T-helper 2 cell treated with Interferon-gamma antibody and Interleukin-4, amounts not matched to agents 5 μg/mL and 100 μg/mL, for 36 hours (primary cell): ENCODE data around the gene LHX3.

Experiments used
- DNase-seq: peaks from one replicate; pipeline ENCODE4 v3.0.0; 2021; ENCODE audit warnings: low spot score
- H3K27ac Mint-ChIP-seq: one replicate; pipeline ENCODE4 v1.8.0; 2021; ENCODE audit warnings: mild to moderate bottlenecking, mixed read lengths
- H3K27me3 Mint-ChIP-seq: one replicate; pipeline ENCODE4 v1.8.0; 2021; ENCODE audit warnings: low read depth, mixed read lengths
- H3K36me3 Mint-ChIP-seq: one replicate; pipeline ENCODE4 v1.8.0; 2021; ENCODE audit warnings: low read depth, mixed read lengths
- H3K4me1 Mint-ChIP-seq: one replicate; pipeline ENCODE4 v1.8.0; 2021; ENCODE audit warnings: low read depth, mixed read lengths
- H3K4me3 Mint-ChIP-seq: one replicate; pipeline ENCODE4 v1.8.0; 2022; ENCODE audit warnings: mild to moderate bottlenecking, moderate library complexity, mixed read lengths
- H3K9me3 Mint-ChIP-seq: one replicate; pipeline ENCODE4 v1.8.0; 2021; ENCODE audit warnings: mixed read lengths

Gene LHX3

DNA sequence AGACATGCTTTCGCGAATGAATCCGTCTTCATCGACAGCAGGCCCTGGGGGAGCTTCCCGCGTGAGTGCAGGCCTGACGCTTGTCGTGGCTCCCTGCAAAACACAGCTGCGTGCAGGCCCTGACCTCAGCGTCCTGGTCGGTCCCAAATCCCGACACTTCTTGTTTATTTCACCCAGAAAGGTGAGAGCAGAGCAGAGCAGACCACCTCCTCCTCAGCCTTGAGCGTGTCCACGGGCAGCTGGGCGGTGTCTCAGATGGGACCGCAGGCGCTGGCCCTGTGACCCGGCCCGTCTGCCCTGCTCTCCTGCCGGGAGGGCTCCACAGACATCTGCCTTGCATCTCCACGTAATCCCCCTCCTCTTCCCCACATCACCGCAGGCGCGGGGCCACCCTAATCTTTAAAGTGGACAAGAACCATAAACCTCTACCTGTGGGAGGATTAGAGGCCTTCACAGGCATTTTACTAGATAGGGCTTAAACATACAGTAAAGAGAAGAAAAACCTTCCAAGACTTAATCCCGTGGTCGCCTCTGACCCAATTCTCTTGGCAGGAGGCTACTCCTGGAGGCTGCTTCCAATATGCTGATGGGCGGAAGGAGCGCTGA lies 7.5 kb upstream of the LHX3 start:
- Mint-ChIP-seq H3K27ac (no peak overlapping the region), H3K4me3 (no peak overlapping the region)

DNA sequence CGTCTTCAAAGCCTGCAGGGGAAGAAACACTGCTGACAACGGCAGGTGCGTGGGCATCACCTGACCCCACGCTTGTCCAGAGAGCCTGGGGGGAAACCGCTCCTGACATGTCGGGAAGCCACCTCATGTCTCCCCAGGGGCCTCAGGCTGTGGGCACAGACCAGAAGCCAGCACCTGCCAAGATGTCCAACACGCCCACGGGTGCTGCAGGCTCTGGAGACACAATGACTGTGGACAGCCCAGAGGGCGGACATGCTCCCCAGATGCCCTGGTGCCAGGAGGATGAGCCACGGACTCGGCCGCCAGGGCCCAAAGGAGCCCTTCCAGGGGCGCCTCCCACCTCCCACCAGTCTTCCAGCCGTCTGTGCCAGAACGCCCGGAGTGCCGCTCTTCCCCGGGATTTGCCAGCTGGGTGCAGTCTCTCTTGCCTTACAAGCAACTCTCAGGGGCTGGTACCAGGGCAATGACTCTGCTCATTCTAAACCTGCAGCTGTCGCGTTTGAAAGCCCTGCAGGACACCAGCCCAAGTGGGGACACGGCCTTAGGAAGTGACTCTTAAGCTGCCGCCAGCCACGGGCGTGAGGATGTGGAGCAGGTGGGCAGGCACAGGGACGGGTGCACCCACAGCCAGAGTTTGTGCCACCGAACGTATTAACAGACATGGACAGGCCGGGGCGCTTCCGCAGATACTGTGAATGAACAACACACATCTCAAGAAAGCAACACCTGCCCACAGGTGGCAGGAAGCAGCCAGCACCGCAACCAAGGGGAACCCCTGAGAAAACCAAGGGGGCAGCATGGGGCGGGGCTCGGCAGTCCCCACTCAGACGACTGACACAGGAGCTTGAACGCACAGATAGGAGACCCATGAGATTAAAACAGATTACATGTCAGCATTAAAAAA lies 6.8 kb upstream of the LHX3 start:
- DNase-seq: no peak
- Mint-ChIP-seq H3K4me3 (no peak overlapping the region), H3K4me1 (no peaks in the 10 kb centered on the region), H3K36me3 (peaks cover 36% of the 10 kb centered on the region), H3K27ac (no peak overlapping the region), H3K9me3 (peaks cover 4% of the 10 kb centered on the region), H3K27me3 (no peaks in the 10 kb centered on the region)

More for the DNA sequence above, 7.5 kb upstream of the LHX3 start:
- H3K36me3 Mint-ChIP-seq: peaks cover 34% of the 10 kb centered on the region
- no peaks in the 10 kb centered on the region for H3K27me3 Mint-ChIP-seq
- no peaks in the 10 kb centered on the region for H3K4me1 Mint-ChIP-seq
- DNase-seq: no peak
- peaks cover 4% of the 10 kb centered on the region for H3K9me3 Mint-ChIP-seq

DNA sequence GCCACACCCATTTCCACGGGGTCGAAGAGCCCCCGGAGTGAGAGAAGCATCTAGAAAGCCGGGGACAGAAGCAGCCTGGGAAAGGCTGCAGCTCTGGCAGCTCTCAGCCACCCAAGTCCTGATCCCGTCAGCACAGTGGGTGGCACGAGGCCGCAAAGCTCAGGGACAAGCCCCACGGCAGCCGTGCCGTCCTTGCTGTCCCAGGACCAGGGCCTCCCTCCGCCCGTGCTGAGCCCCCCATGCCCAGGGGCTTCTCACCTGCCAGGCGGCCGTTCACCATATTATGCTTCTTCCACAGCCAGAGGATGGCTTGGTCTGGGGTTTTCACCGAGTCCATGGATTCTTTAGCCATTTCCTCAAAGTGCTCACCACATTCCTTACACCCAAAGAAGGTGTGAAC lies 6.1 kb upstream of the LHX3 start:
- peaks cover 35% of the 10 kb centered on the region for H3K36me3 Mint-ChIP-seq
- peaks cover 2% of the 10 kb centered on the region for H3K27me3 Mint-ChIP-seq

DNA sequence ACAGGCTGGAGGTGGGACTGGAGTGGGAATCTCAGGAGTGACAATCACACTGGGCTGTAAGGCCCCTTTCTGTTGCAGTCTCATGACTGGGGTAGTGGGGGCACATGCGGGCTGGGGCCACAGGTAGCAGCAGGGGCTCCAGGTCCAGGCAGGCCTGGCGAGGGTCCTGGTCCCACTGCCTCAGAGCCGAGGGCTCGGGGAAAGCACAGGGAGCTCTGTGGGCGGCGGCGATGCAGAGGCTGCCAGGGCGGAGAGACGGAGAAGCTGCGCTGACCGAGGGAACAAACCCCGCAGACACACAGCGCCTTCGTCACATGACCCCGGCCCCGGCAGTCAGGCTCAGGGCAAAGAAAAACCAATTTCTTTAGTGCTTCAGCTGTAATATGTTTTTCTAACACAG lies 5.3 kb upstream of the LHX3 start:
- DNase-seq: no peak
- H3K27ac Mint-ChIP-seq: no peak overlapping the region
- peaks cover 2% of the 10 kb centered on the region for H3K27me3 Mint-ChIP-seq
- H3K4me3 Mint-ChIP-seq: no peak overlapping the region
- peaks cover 27% of the 10 kb centered on the region for H3K36me3 Mint-ChIP-seq
- H3K4me1 Mint-ChIP-seq: no peaks in the 10 kb centered on the region
- peaks cover 4% of the 10 kb centered on the region for H3K9me3 Mint-ChIP-seq

More for the DNA sequence above, 6.1 kb upstream of the LHX3 start:
- H3K9me3 Mint-ChIP-seq: peaks cover 4% of the 10 kb centered on the region
- H3K27ac Mint-ChIP-seq: no peak overlapping the region
- no peak overlapping the region for H3K4me3 Mint-ChIP-seq
- H3K4me1 Mint-ChIP-seq: no peaks in the 10 kb centered on the region
- DNase-seq: no peak

- H3K27me3 Mint-ChIP-seq: peaks cover 2% of the 10 kb centered on the region
- H3K27ac Mint-ChIP-seq: no peak overlapping the region
- DNase-seq: no peak
- no peaks in the 10 kb centered on the region for H3K4me1 Mint-ChIP-seq
- H3K36me3 Mint-ChIP-seq: peaks cover 23% of the 10 kb centered on the region
- H3K4me3 Mint-ChIP-seq: no peak overlapping the region
- peaks cover 4% of the 10 kb centered on the region for H3K9me3 Mint-ChIP-seq
These were observed 4.9 kb upstream of the LHX3 start for GRCh38 chr9:136209786-136210185.

DNA sequence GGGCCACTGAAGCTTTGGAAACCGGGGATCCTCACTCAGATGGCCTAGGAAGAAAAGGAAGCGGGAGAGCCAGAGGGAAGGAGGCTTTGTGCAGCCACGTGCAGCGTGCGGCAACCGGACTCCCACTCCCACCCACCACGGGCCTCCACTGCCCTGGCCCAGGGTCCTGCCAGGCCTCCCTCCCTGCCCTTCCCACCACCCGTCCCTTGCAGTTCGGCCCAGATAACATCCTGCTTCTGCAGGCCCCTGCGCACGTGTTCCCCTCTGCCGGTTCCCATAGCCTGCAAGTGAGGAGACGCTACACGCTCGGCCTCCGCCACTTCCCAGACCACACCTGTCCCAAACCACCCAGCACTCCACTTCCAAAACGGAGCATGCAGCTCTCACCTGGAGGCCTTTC lies 4.3 kb upstream of the LHX3 start:
- Mint-ChIP-seq H3K4me3 (no peak overlapping the region), H3K4me1 (no peaks in the 10 kb centered on the region), H3K27ac (no peak overlapping the region), H3K9me3 (peaks cover 4% of the 10 kb centered on the region), H3K36me3 (peaks cover 17% of the 10 kb centered on the region), H3K27me3 (peaks cover 4% of the 10 kb centered on the region)
- DNase-seq: no peak

- Mint-ChIP-seq H3K36me3 (peaks cover 12% of the 10 kb centered on the region), H3K27ac (no peak overlapping the region), H3K4me1 (no peaks in the 10 kb centered on the region), H3K9me3 (peaks cover under 1% of the 10 kb centered on the region), H3K27me3 (peaks cover 10% of the 10 kb centered on the region), H3K4me3 (no peak overlapping the region)
- no peak for DNase-seq
These were observed 3.7 kb upstream of the LHX3 start for GRCh38 chr9:136208675-136209074.

- Mint-ChIP-seq H3K4me3 (no peak overlapping the region), H3K4me1 (no peaks in the 10 kb centered on the region), H3K27ac (no peak overlapping the region), H3K9me3 (no peaks in the 10 kb centered on the region), H3K27me3 (peaks cover 15% of the 10 kb centered on the region), H3K36me3 (peaks cover 3% of the 10 kb centered on the region)
- no peak for DNase-seq
These were observed 2.7 kb upstream of the LHX3 start for GRCh38 chr9:136207616-136208015.

DNA sequence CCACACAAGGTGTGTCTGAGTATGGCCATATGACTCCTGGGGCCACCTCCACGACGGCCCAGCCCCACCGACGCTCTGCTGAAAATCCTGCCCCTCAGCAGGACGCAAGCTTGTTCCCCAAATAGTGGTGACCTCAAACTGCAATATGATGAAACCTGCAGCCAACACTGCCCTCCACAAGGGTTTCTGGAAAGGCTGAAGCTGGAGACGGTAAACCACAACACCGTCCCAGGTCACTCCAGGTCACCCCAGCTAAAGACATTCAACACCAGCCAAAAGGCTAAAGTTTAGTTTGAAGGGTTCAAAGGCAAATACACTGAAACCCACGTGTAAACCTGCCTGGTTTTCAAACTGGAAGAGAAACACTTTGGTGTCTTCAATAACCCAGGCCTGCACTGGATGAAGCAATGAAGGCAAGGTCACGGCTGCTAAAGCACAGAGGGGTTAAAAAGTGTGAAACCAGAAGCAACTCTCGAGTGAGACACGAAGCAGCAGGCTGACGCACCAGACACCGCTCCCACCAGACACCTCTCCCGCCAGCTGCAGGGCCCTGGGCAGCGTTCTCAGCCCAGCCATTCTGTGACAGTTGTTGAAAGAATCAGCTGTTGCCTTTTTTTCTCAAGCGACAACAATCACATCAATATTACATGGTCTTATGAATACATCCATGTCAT lies 1.8 kb upstream of the LHX3 start:
- H3K27ac Mint-ChIP-seq: no peak overlapping the region
- H3K36me3 Mint-ChIP-seq: peaks cover 2% of the 10 kb centered on the region
- H3K9me3 Mint-ChIP-seq: no peaks in the 10 kb centered on the region
- peaks cover 17% of the 10 kb centered on the region for H3K27me3 Mint-ChIP-seq
- no peaks in the 10 kb centered on the region for H3K4me1 Mint-ChIP-seq
- no peak overlapping the region for H3K4me3 Mint-ChIP-seq
- DNase-seq: no peak

DNA sequence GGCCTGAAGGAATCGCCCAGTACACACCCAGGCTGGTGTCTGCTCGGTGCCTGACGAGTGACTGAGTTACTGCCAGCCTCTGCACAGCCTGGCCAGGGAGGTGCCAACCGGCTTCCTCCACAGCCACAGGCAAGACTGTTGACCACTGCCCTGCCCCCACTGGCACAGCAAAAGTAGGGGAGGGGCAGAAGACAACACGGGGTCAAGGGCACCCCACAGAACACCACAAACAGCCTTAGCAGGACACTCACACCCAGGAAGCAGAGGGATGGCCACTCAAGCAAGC lies 722 bp upstream of the LHX3 start:
- H3K4me3 Mint-ChIP-seq: no peak overlapping the region
- no peak for DNase-seq
- H3K27ac Mint-ChIP-seq: no peak overlapping the region
- H3K27me3 Mint-ChIP-seq: peaks cover 24% of the 10 kb centered on the region
- H3K9me3 Mint-ChIP-seq: no peaks in the 10 kb centered on the region
- peaks cover 2% of the 10 kb centered on the region for H3K36me3 Mint-ChIP-seq
- no peaks in the 10 kb centered on the region for H3K4me1 Mint-ChIP-seq

DNA sequence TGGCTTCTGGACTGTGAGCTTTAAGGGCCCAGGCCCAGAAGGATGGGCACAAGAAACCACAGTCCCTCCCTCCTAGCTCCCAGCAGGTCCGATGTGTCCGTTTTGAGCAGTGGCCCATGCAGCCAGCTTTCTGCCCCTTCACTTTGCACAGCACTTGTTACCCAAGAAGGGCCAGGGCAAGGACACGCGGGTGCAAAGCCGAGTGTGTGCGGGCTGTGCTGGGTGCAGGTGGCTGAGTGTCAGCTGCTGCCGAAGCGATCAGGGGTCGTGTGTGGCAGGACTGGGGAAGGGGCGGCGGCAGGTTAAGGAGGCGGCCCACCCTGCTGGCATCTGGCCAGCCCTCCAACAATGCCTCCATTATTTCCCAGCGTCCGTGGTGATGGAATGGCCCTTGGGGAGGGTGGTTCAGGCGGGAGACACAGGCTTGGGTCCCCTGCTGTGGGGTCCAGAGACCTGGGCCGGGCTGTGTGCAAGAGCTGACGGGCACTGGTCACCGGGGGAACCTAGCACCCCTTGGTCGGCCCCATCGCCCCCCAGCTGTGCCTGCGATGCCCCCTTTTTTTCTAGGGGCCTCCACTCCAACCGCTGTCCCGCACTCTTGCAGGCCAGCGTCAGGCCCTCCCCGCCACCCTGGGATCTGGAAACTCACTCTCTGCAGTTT lies 653 bp downstream of the LHX3 start:
- H3K27ac Mint-ChIP-seq: no peak overlapping the region
- H3K4me3 Mint-ChIP-seq: no peak overlapping the region
- peaks cover 2% of the 10 kb centered on the region for H3K36me3 Mint-ChIP-seq
- no peak for DNase-seq
- no peaks in the 10 kb centered on the region for H3K9me3 Mint-ChIP-seq
- H3K27me3 Mint-ChIP-seq: peaks cover 32% of the 10 kb centered on the region
- no peaks in the 10 kb centered on the region for H3K4me1 Mint-ChIP-seq

DNA sequence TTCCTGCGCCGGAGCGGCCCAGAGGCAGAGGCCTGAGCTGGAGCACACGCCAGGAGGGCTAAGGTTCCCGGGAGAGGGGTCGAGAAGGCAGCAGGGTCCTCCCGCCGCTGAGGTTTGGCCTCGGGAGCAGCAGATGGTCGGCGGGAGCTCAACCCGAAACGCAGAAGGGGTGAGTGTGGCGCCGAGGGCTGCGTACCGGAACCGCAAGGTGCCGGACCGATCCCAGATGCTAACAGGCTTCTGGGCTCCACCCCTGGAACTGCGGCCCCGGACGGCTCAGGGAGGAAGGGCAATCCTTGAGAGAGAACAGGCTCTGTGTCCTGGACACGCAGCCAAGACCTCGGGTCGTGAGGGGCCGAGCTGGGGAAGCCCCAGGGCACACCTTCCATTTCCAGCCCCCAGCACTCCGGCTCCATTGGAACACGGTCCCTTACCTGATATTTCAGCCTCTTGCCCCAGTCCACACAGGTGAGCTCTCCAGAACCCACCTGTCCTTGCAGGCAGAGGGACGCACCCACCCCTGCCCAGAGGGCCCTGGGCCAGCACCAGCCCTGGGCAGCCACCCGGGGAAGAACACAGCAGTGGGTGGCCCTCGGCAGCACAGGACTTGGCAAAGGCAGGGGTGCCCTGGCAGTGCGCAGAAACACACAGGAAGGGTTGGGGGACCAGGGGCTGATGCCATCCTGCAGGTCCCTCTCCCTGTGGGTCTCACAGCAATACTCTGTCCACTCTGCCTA lies 1.4 kb downstream of the LHX3 start:
- Mint-ChIP-seq H3K36me3 (peaks cover 2% of the 10 kb centered on the region), H3K4me3 (no peak overlapping the region), H3K27me3 (peaks cover 33% of the 10 kb centered on the region), H3K4me1 (no peaks in the 10 kb centered on the region), H3K9me3 (no peaks in the 10 kb centered on the region), H3K27ac (no peak overlapping the region)
- no peak for DNase-seq

DNA sequence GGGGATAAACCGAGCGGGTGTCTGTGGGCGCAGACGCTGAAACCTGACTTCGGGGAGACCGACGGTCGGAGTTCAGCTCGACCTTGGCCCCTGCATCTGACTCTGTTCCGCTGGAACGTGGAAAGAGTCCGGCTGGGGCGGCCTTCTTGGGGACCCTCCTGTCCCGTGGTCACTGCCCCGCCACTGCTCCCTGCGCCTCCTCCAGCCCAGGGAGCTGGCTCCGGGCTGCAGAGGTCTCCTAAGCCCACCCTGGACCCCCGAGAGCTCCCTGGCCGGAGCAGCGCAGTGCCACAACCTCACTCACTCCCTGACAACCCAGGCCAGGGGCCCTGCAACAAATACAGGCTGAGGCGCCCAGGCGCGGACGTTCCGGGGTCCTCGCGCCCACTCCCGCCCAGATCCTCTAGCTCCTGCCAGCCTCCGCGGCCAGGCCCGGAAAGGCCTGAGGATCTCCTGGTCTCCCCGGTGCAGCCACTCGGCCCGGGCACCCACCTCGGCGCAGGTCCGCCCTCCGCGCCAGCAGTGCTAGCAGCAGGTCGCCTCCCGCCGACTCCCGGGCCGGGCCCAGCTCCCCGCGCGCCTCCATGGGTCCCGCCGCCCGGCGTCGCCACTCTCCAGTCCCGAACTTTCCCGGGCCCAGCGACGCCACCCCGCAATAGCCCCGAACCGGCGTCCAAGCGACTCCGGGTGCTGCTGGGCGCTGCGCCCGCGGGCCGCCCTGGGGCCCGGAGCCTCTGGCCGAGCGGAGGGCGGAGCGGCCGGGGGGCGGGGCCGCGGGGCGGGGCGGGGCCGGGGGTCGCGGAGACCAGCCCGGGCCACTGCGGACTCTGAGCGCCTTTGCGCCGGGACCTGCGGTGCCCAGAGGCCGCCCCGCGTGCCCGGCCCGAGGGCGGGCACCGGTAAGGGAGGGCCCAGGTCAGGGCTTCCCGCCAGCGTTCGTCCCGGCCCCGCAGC lies 2.2 kb downstream of the LHX3 start:
- no peak overlapping the region for H3K4me3 Mint-ChIP-seq
- peaks cover 2% of the 10 kb centered on the region for H3K36me3 Mint-ChIP-seq
- no peaks in the 10 kb centered on the region for H3K9me3 Mint-ChIP-seq
- DNase-seq: no peak
- no peak overlapping the region for H3K27ac Mint-ChIP-seq
- peaks cover 42% of the 10 kb centered on the region for H3K27me3 Mint-ChIP-seq
- H3K4me1 Mint-ChIP-seq: no peaks in the 10 kb centered on the region
